Dermis microvascular lymphatic vessel endothelial cell (primary cell): ENCODE data around the gene CD7. TPM values are rescaled to one million over a fixed set of nuclear protein-coding genes. Genes with fewer than 3 reads are reported as not detected.
A peak's percentile ranks its signal among the peaks of the same experiment; 100 is the strongest.

Experiments used
- DNase-seq, 2 donors: peaks; one replicate each; pipeline versions ENCODE4 v3.0.0 to v3.0.0-alpha.2; 2010; ENCODE audit warnings: low read depth in 2 of 2
- total RNA-seq: library from RNA; depleted of rRNA; stranded (reverse); fragments of >200 nt; gene quantifications from 2 replicates; pipeline ENCODE4 v1.2.1, GENCODE V29; 2014

The CD7 gene
- total RNA-seq, 1 donor from 2014 or later: not detected

DNA sequence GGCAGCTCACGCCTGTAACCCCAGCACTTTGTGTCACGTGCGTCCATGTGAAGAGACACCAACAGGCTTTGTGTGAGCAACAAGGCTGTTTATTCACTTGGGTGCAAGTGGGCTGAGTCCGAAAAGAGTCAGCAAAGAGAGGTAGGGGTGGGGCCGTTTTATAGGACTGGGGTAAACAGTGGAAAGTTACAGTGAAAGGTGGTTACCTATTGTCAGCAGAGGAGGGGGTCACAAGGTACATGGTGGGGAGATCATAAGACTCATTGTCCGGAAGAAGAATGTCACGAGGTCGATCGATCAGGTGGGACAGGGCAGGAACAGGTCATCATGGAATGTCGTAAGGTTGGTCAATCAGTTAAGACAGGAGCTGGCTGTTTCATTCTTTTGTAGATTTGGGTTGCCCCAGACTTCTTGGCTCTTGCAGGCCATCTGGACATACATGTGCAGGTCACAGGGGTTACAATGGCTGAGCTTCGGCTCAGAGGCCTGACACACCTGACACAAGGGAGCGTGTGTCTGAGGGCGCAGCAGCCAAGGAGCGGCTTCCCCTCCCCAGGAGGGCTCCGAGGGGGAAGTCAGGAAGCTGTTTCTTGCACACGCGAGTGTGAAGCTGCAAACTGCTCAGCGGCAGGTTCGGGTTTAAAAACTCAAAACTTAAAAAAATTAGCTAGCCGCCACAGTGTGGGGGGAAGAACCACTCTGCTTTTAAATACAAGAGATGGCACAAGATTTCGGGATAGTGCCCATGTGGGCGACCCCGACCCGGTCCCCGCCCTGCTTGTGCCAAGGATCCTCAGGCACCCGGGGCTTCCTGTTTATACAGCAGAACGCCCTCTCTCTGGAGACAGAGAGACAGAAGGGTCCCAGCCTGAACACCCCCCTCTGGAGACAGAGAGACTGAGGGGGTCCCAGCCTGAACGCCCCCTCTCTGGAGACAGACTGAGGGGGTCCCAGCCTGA is 29.2 kb upstream of the CD7 start:
- no peak for DNase-seq

- DNase-seq: no peak
Measured at GRCh38 chr17:82345151-82345976, 28.0 kb upstream of the CD7 start.

GRCh38 chr17:82344175-82344907 is 26.9 kb upstream of the CD7 start:
- no peak for DNase-seq

GRCh38 chr17:82343560-82343959 is 26.2 kb upstream of the CD7 start:
- DNase-seq: no peak

DNA sequence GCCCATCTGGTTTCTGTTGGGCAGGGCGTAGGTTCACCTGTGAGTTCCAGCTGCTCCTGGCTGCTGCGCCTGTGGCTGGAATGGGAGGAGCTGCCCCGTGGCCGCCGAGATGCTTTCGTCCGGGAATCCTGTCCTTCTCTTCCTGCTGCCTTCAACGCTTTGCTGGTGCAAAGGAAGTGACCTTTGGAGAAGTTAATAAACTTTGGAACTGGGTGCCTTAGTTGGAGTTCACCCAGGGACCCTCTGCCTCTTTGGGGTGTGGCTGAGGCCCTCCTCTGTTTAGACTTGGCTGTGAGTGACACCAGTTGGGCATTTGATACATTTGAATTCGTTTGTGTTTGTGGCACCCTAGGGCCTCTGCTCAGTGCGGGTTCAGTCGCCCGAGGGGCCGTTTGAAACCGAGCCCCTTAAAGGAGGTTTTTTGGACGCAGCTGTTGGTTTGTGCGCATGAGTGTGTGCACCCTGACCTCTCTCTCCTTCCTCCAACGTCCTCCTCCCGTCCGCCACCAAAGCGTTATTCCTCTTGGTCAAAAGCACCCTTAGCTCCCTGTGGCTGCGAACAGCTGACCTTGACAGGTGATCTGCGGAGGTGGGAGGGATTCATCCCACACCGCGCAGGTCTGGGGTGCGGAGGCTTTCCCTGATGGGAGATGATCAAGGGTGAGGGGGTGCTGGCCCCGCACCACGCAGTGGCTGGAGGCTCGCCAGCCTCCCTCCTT is 25.1 kb upstream of the CD7 start:
- DNase-seq: no peak

GRCh38 chr17:82339634-82340580 is 22.5 kb upstream of the CD7 start:
- no peak for DNase-seq

GRCh38 chr17:82338858-82339633 is 21.6 kb upstream of the CD7 start:
- DNase-seq: peak; percentile 48 to 69

DNA sequence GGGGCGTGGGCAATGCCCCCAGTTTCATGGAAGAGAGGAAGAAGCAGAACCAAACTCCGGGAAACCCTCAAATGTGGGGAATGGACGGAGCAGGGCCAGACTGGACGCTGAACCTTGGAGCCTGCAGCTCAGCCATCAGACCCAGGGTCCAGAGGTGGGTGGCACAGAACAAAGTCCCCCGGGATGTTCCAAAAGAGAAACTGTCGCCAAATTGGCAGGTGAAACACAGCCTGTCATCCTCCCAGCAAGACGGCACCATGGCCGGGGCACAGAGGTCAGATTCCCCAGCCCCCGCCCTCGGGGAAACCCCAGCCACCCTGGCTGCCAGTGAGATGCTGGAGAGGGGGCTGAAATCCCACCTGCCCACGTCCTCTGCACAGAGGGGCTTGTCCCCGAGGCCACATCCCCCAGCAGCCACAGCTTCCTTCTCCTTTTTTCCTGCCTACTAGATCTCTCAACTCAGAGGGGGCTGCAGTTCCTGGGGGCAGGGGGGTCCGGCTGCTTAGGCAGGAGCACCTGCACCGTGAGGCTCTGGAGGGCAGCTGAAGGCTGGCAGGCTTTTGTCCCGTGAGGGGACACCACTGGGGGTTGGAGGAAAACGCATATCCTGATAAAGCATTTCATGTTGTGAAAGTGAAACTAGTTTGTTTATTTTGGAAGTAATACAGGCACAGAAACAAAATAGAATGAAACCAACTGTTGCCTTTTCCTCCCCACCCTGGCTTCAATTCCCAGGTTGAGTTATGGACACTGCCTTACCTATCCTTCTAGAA is 17.4 kb upstream of the CD7 start:
- peak; percentile 44 to 58 for DNase-seq

DNA sequence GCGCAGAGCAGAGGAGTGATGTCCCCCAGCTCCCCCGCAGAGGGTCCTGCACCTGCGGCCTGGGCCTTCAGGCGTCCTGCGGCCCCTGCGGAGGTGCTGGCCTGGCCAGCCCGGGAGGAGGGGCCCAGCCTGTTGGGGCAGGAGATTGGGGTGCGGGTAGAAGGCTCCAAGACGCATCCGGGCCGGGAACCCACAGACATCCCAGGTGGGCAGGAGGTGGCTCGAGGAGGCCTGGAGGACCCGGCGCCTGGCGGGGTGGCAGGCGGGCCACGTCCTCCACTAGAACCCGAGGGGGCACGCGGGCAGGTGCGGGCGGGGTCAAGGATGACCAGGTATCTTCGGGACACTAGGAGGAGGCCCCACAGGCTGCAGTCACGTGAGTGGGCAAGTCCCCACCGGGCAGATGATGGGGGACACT is 16.8 kb upstream of the CD7 start:
- DNase-seq: no peak

- peak in 1 of 2 donors; percentile 33 for DNase-seq
Measured at GRCh38 chr17:82333279-82334171, 16.1 kb upstream of the CD7 start, which contains the start of gene SECTM1. Gene SECTM1, minus strand, starts transcription at chr17:82333766. Its CDS starts 6,526 bp downstream, at chr17:82327240.

DNA sequence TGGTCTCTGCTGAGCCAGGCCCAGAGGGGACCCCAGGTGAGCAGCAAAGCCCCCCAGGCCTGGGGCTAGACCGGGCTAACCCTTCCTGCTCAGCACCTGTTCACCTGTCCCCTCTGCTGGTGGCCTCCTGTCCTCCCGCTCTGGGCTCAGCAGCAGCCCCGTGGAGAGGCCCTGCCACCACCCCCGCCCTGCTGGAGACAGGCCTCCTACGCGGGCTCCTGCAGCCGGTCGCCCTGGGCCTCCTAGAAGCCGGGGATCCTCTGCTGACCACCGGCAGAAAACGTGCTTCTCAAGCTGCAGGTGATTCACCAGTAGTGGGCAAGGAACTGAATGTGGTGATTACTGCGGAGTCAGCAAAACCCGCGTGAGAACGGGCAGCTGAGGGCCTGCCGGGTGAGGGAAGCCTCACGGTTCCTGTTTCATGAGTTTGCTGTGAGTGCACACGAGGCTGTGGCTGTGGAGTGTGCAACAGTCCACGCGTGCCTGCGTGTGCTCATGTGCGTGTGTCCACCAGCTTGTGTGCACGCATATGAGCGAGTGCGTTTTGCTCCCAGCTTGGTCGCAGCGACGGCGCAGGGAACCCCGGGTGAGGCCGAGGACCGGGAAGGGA is 15.4 kb upstream of the CD7 start:
- no peak for DNase-seq

DNA sequence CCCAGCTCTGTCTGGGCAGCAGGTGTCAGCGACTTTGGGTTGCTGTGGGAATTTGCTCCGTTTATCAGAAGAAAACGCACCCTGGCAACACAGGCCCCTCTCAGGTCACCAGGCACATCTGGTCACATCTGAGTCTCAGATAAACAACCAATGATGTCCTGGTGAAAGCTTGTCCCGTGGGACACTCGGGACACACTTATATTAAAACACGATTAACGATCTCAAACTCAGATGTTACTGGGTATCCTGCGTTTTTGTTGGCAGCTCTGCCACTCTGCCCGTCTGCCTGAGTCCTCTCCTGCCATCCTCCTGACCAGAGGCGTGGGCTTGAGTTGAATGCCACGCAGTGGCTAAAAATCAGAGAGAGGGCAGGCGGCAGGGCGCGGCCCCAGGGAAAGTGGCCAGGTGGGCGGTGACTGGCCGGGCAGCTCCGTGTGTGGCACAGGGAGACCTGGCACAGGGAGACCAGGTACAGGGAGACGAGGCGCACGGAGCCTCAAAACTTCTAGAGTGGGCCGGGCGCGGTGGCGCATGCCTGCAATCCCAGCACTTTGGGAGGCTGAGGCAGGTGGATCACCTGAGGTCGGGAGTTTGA is 14.0 kb upstream of the CD7 start:
- no peak for DNase-seq

- DNase-seq: peak; percentile 25 to 47
Measured at GRCh38 chr17:82330322-82331239, 13.2 kb upstream of the CD7 start.

GRCh38 chr17:82329683-82330321 is 12.4 kb upstream of the CD7 start:
- DNase-seq: no peak
